Loucy (cell line): ENCODE data around the gene SETX.
A peak's percentile ranks its signal among the peaks of the same experiment; 100 is the strongest.
"Not testable (repeated sequence)": the region's sequence is repeated elsewhere in the genome, so short reads cannot be mapped to it uniquely, and the experiment has no call there.

Experiments
- H2AFZ ChIP-seq: fragments of 200-600 bp; sonication (generic); 2 replicates; pipeline ENCODE4 v1.6.0; 2016; ENCODE audit warnings: antibody characterized with exemption, mild to moderate bottlenecking, low read length, moderate library complexity
- H3F3A ChIP-seq: fragments of 200-600 bp; 2 replicates; pipeline ENCODE4 v1.6.0; 2016; ENCODE audit warnings: antibody characterized with exemption, low read depth, mild to moderate bottlenecking
- H3K27me3 ChIP-seq: fragments of 200-600 bp; sonication (generic); 2 replicates; pipeline ENCODE4 v1.6.1; 2014; ENCODE audit warnings: low read length, mild to moderate bottlenecking; ENCODE audit not compliant: insufficient read depth, poor library complexity, severe bottlenecking
- H3K36me3 ChIP-seq: fragments of 200-600 bp; sonication (generic); 2 replicates; pipeline ENCODE4 v1.6.1; 2016; ENCODE audit warnings: low read length; ENCODE audit not compliant: insufficient read depth
- H3K4me1 ChIP-seq: fragments of 200-600 bp; sonication (generic); 2 replicates; pipeline ENCODE4 v1.5.1; 2014; ENCODE audit warnings: low read length, mild to moderate bottlenecking; ENCODE audit not compliant: insufficient read depth, poor library complexity, severe bottlenecking
- H3K4me2 ChIP-seq: fragments of 200-600 bp; sonication (generic); 2 replicates; pipeline ENCODE4 v1.6.0; 2014; ENCODE audit warnings: antibody characterized with exemption, low read length, low read depth, mild to moderate bottlenecking; ENCODE audit not compliant: poor library complexity, severe bottlenecking
- H3K4me3 ChIP-seq: fragments of 200-600 bp; sonication (generic); 2 replicates; pipeline ENCODE4 v1.5.1; 2014; ENCODE audit warnings: low read length, mild to moderate bottlenecking, mixed read lengths; ENCODE audit not compliant: poor library complexity, severe bottlenecking
- H3K79me2 ChIP-seq: fragments of 200-600 bp; sonication (generic); 2 replicates; pipeline ENCODE4 v1.6.1; 2014; ENCODE audit warnings: low read length; ENCODE audit not compliant: insufficient read depth
- H3K9ac ChIP-seq: fragments of 200-600 bp; sonication (generic); 2 replicates; pipeline ENCODE4 v1.6.0; 2014; ENCODE audit warnings: mild to moderate bottlenecking, low read depth, low read length, moderate library complexity; ENCODE audit not compliant: poor library complexity, severe bottlenecking
- H3K9me2 ChIP-seq: fragments of 200-600 bp; sonication (generic); replicated peaks from 2 replicates; pipeline ENCODE4 v1.6.1; 2016; ENCODE audit warnings: low read depth, low read length, mixed read lengths
- H3K9me3 ChIP-seq: fragments of 200-600 bp; sonication (generic); 2 replicates; pipeline ENCODE4 v1.6.1; 2014; ENCODE audit warnings: mild to moderate bottlenecking, antibody characterized with exemption, low read length, low read depth; ENCODE audit not compliant: insufficient read depth
- H4K20me1 ChIP-seq: fragments of 200-600 bp; sonication (generic); 2 replicates; pipeline ENCODE4 v1.6.0; 2014; ENCODE audit warnings: antibody characterized with exemption, low read length, mild to moderate bottlenecking; ENCODE audit not compliant: insufficient read depth, poor library complexity, severe bottlenecking
- CTCF ChIP-seq: fragments of 200-600 bp; sonication (generic); conservative IDR thresholded peaks from 2 replicates; pipeline ENCODE4 v1.5.1; 2014; ENCODE audit warnings: mild to moderate bottlenecking, antibody characterized with exemption, low read length
- EZH2phosphoT487 ChIP-seq: fragments of 200-600 bp; IDR thresholded peaks from 2 replicates; pipeline ENCODE4 v1.6.1; 2018; ENCODE audit warnings: antibody characterized with exemption, mild to moderate bottlenecking, moderate library complexity, borderline replicate concordance

The SETX gene

GRCh38 chr9:132381966-132382541, 27.3 kb upstream of the SETX start:
- no peaks in the 10 kb centered on the region for H3K27me3 ChIP-seq
- TF ChIP-seq CTCF, result no peak
- TF ChIP-seq EZH2phosphoT487, result no peak
- H3K9ac ChIP-seq, result peak overlapping the region; percentile 52
- H3F3A ChIP-seq, result peaks cover 9% of the 10 kb centered on the region; the same call in 1 of the 2 replicates
- no peaks in the 10 kb centered on the region for H4K20me1 ChIP-seq
- no peaks in the 10 kb centered on the region for H3K9me3 ChIP-seq
- peaks cover 71% of the 10 kb centered on the region; the same call in 1 of the 2 replicates for H3K36me3 ChIP-seq
- no peak overlapping the region for H2AFZ ChIP-seq
- H3K79me2 ChIP-seq, result peaks cover 17% of the 10 kb centered on the region
- peak overlapping the region; percentile 56 for H3K4me2 ChIP-seq
- H3K9me2 ChIP-seq, result no peaks in the 10 kb centered on the region
- peak overlapping the region; percentile 47 for H3K4me3 ChIP-seq
- H3K4me1 ChIP-seq, result peaks cover 29% of the 10 kb centered on the region

GRCh38 chr9:132378416-132378815, 23.6 kb upstream of the SETX start:
- H3K9ac ChIP-seq, H3K27me3 ChIP-seq, H3F3A ChIP-seq, H4K20me1 ChIP-seq, H3K4me3 ChIP-seq, H3K4me2 ChIP-seq, H2AFZ ChIP-seq, H3K9me3 ChIP-seq, H3K9me2 ChIP-seq: not testable (repeated sequence)
- peaks cover 23% of the 10 kb centered on the region for H3K4me1 ChIP-seq
- peaks cover 17% of the 10 kb centered on the region for H3K79me2 ChIP-seq
- peaks cover 74% of the 10 kb centered on the region; the same call in 1 of the 2 replicates for H3K36me3 ChIP-seq

- H3K4me2 ChIP-seq, H3K9me2 ChIP-seq, H3K4me3 ChIP-seq, H3K9me3 ChIP-seq, H3K27me3 ChIP-seq, H3K9ac ChIP-seq, H4K20me1 ChIP-seq, H2AFZ ChIP-seq, H3F3A ChIP-seq: not testable (repeated sequence)
- H3K79me2 ChIP-seq, result peaks cover 13% of the 10 kb centered on the region
- H3K4me1 ChIP-seq, result peaks cover 24% of the 10 kb centered on the region
- peaks cover 70% of the 10 kb centered on the region; the same call in 1 of the 2 replicates for H3K36me3 ChIP-seq
Observed at GRCh38 chr9:132377769-132378168, 23.0 kb upstream of the SETX start.

- H2AFZ ChIP-seq, result no peak overlapping the region
- H3K4me2 ChIP-seq, result peak overlapping the region; percentile 45
- no peaks in the 10 kb centered on the region for H3K79me2 ChIP-seq
- H3K9ac ChIP-seq, result no peak overlapping the region
- no peaks in the 10 kb centered on the region for H3K9me3 ChIP-seq
- H3K36me3 ChIP-seq, result peaks cover 31% of the 10 kb centered on the region; the same call in 1 of the 2 replicates
- H3K27me3 ChIP-seq, result no peaks in the 10 kb centered on the region
- H3F3A ChIP-seq, result no peaks in the 10 kb centered on the region
- no peaks in the 10 kb centered on the region for H4K20me1 ChIP-seq
- peak overlapping the region; percentile 38 for H3K4me3 ChIP-seq
- TF ChIP-seq EZH2phosphoT487 (no peak), CTCF (no peak)
- H3K9me2 ChIP-seq, result no peaks in the 10 kb centered on the region
- H3K4me1 ChIP-seq, result peaks cover 16% of the 10 kb centered on the region
Observed at GRCh38 chr9:132372177-132373095, 17.6 kb upstream of the SETX start.
